Activated naive CD8-positive, alpha-beta T cell treated with anti-CD3 and anti-CD28 coated beads, Interleukin-2, amount 10 ng/mL, durations not matched to agents 7 days and 5 days (primary cell): ENCODE measurements around the gene ICAM2. TPM values are rescaled to one million over a fixed set of nuclear protein-coding genes. Genes with fewer than 3 reads are reported as not detected.

Source experiments
- ATAC-seq: fragments of 150-1000 bp; cut with Tn5 transposase; one replicate; pipeline ENCODE4 v1.10.0; 2021; ENCODE audit warnings: low read depth, moderate library complexity
- POLR2A ChIA-PET: fragments of 350-600 bp; sonication (Branson Sonifier 250); formaldehyde crosslinking; loops from one replicate; lab custom pipeline; 2021; ENCODE audit warnings: antibody characterized with exemption; lab: Charles Lee
- DNase-seq: peaks from one replicate; pipeline ENCODE4 v3.0.0; 2021
- H3K27ac Mint-ChIP-seq: one replicate; pipeline ENCODE4 v1.8.0; 2022; ENCODE audit warnings: mild to moderate bottlenecking, mixed read lengths
- H3K27me3 Mint-ChIP-seq: one replicate; pipeline ENCODE4 v1.8.0; 2022; ENCODE audit warnings: mild to moderate bottlenecking, moderate library complexity, mixed read lengths
- H3K36me3 Mint-ChIP-seq: one replicate; pipeline ENCODE4 v1.8.0; 2021; ENCODE audit warnings: mild to moderate bottlenecking, mixed read lengths
- H3K4me1 Mint-ChIP-seq: one replicate; pipeline ENCODE4 v1.8.0; 2021; ENCODE audit warnings: mixed read lengths
- H3K4me3 Mint-ChIP-seq: one replicate; pipeline ENCODE4 v1.8.0; 2022; ENCODE audit warnings: mild to moderate bottlenecking, moderate library complexity, mixed read lengths
- H3K9me3 Mint-ChIP-seq: one replicate; pipeline ENCODE4 v1.8.0; 2021; ENCODE audit warnings: mixed read lengths
- total RNA-seq, 2 experiments: library from RNA; stranded (reverse); gene quantifications; one replicate each; pipeline ENCODE4 v1.2.3, GENCODE V29; 2021

The ICAM2 gene
- total RNA-seq, 2 experiments from 2014 or later: 59.0 to 61.7 TPM

GRCh38 chr17:64057701-64058263, 37.3 kb upstream of the ICAM2 start:
- DNase-seq (no peak), ATAC-seq (no peak)
- H3K9me3 Mint-ChIP-seq: no peaks in the 10 kb centered on the region
- H3K27me3 Mint-ChIP-seq: no peaks in the 10 kb centered on the region
- POLR2A ChIA-PET: no interaction called here
- peaks cover 10% of the 10 kb centered on the region for H3K36me3 Mint-ChIP-seq
- no peak overlapping the region for H3K4me3 Mint-ChIP-seq
- H3K27ac Mint-ChIP-seq: no peak overlapping the region
- peaks cover 8% of the 10 kb centered on the region for H3K4me1 Mint-ChIP-seq

- Mint-ChIP-seq H3K9me3 (no peaks in the 10 kb centered on the region), H3K27me3 (no peaks in the 10 kb centered on the region), H3K4me3 (no peak overlapping the region), H3K36me3 (peaks cover 10% of the 10 kb centered on the region), H3K4me1 (peaks cover 12% of the 10 kb centered on the region), H3K27ac (peak overlapping the region; percentile 41)
- DNase-seq (no peak), ATAC-seq (peak; percentile 14)
- POLR2A ChIA-PET: interaction anchor here (0.6 to 1.4 kb wide), 4 partner anchors 42 to 712 kb away, joined by 3 to 4 read pairs (median 4); no protein-coding TSS in a partner anchor
These were observed 36.0 kb upstream of the ICAM2 start for GRCh38 chr17:64056269-64057005.

GRCh38 chr17:64055183-64056142, 35.0 kb upstream of the ICAM2 start:
- peaks cover 20% of the 10 kb centered on the region for H3K4me1 Mint-ChIP-seq
- DNase-seq (no peak), ATAC-seq (no peak)
- H3K4me3 Mint-ChIP-seq: no peak overlapping the region
- H3K27ac Mint-ChIP-seq: no peak overlapping the region
- POLR2A ChIA-PET: interaction anchor here (1.2 to 1.4 kb wide), 2 partner anchors 90 kb away, joined by 3 to 4 read pairs; no protein-coding TSS in a partner anchor
- no peaks in the 10 kb centered on the region for H3K27me3 Mint-ChIP-seq
- no peaks in the 10 kb centered on the region for H3K9me3 Mint-ChIP-seq
- peaks cover 10% of the 10 kb centered on the region for H3K36me3 Mint-ChIP-seq

- H3K27ac Mint-ChIP-seq: no peak overlapping the region
- DNase-seq: no peak
- no peaks in the 10 kb centered on the region for H3K27me3 Mint-ChIP-seq
- POLR2A ChIA-PET: interaction anchor here (1.2 to 1.6 kb wide), 2 partner anchors 10 to 91 kb away, joined by 3 read pairs; no protein-coding TSS in a partner anchor
- no peak for ATAC-seq
- no peak overlapping the region for H3K4me3 Mint-ChIP-seq
- H3K4me1 Mint-ChIP-seq: peaks cover 26% of the 10 kb centered on the region
- H3K36me3 Mint-ChIP-seq: peaks cover 6% of the 10 kb centered on the region
- no peaks in the 10 kb centered on the region for H3K9me3 Mint-ChIP-seq
These were observed 33.9 kb upstream of the ICAM2 start for GRCh38 chr17:64054304-64054703.

GRCh38 chr17:64053101-64053500, 32.7 kb upstream of the ICAM2 start:
- peaks cover 26% of the 10 kb centered on the region for H3K4me1 Mint-ChIP-seq
- no peak overlapping the region for H3K4me3 Mint-ChIP-seq
- peaks cover 5% of the 10 kb centered on the region for H3K36me3 Mint-ChIP-seq
- POLR2A ChIA-PET: interaction anchor here (0.9 to 1.6 kb wide), 2 partner anchors 11 to 33 kb away, joined by 3 read pairs; partner anchors contain the start of gene ICAM2
- H3K9me3 Mint-ChIP-seq: no peaks in the 10 kb centered on the region
- ATAC-seq (no peak), DNase-seq (no peak)
- no peak overlapping the region for H3K27ac Mint-ChIP-seq
- no peaks in the 10 kb centered on the region for H3K27me3 Mint-ChIP-seq

GRCh38 chr17:64051153-64051552, 30.7 kb upstream of the ICAM2 start:
- ATAC-seq (peak; percentile 99), DNase-seq (no peak)
- peaks cover 5% of the 10 kb centered on the region for H3K36me3 Mint-ChIP-seq
- H3K9me3 Mint-ChIP-seq: no peaks in the 10 kb centered on the region
- H3K4me3 Mint-ChIP-seq: peak overlapping the region; percentile 4
- H3K4me1 Mint-ChIP-seq: peaks cover 21% of the 10 kb centered on the region
- no peaks in the 10 kb centered on the region for H3K27me3 Mint-ChIP-seq
- POLR2A ChIA-PET: interaction anchor here (0.7 to 2.7 kb wide), 2 partner anchors 79 to 500 kb away, joined by 3 to 12 read pairs; partner anchors contain the start of gene ERN1
- H3K27ac Mint-ChIP-seq: peak overlapping the region; percentile 81

- no peaks in the 10 kb centered on the region for H3K27me3 Mint-ChIP-seq
- no peak for ATAC-seq
- H3K4me3 Mint-ChIP-seq: no peak overlapping the region
- POLR2A ChIA-PET: interaction anchor here (1.9 to 2.7 kb wide), 2 partner anchors 81 to 97 kb away, joined by 7 to 12 read pairs; partner anchors contain the start of gene ERN1
- peaks cover 5% of the 10 kb centered on the region for H3K36me3 Mint-ChIP-seq
- H3K9me3 Mint-ChIP-seq: no peaks in the 10 kb centered on the region
- H3K27ac Mint-ChIP-seq: no peak overlapping the region
- DNase-seq: no peak
- H3K4me1 Mint-ChIP-seq: peaks cover 18% of the 10 kb centered on the region
These were observed 28.4 kb upstream of the ICAM2 start for GRCh38 chr17:64048805-64049204.

- Mint-ChIP-seq H3K27me3 (no peaks in the 10 kb centered on the region), H3K27ac (no peak overlapping the region), H3K36me3 (peaks cover 1% of the 10 kb centered on the region), H3K4me1 (peaks cover 4% of the 10 kb centered on the region), H3K9me3 (no peaks in the 10 kb centered on the region), H3K4me3 (no peak overlapping the region)
- POLR2A ChIA-PET: no interaction called here
- no peak for DNase-seq
- ATAC-seq: no peak
These were observed 24.7 kb upstream of the ICAM2 start for GRCh38 chr17:64045176-64045575.

GRCh38 chr17:64042700-64043485, 22.5 kb upstream of the ICAM2 start:
- POLR2A ChIA-PET: no interaction called here
- Mint-ChIP-seq H3K9me3 (no peaks in the 10 kb centered on the region), H3K4me3 (no peak overlapping the region), H3K36me3 (no peaks in the 10 kb centered on the region), H3K4me1 (no peaks in the 10 kb centered on the region), H3K27ac (no peak overlapping the region), H3K27me3 (no peaks in the 10 kb centered on the region)
- ATAC-seq (no peak), DNase-seq (no peak)

GRCh38 chr17:64041912-64042311, 21.5 kb upstream of the ICAM2 start:
- Mint-ChIP-seq H3K27ac (no peak overlapping the region), H3K36me3 (no peaks in the 10 kb centered on the region), H3K4me3 (no peak overlapping the region), H3K9me3 (no peaks in the 10 kb centered on the region), H3K4me1 (no peaks in the 10 kb centered on the region), H3K27me3 (no peaks in the 10 kb centered on the region)
- ATAC-seq: no peak
- DNase-seq: no peak
- POLR2A ChIA-PET: no interaction called here

GRCh38 chr17:64040206-64040605, 19.8 kb upstream of the ICAM2 start:
- H3K36me3 Mint-ChIP-seq: no peaks in the 10 kb centered on the region
- no peak for ATAC-seq
- POLR2A ChIA-PET: no interaction called here

GRCh38 chr17:64039106-64039400, 18.6 kb upstream of the ICAM2 start:
- no peaks in the 10 kb centered on the region for H3K9me3 Mint-ChIP-seq
- H3K4me1 Mint-ChIP-seq: no peaks in the 10 kb centered on the region
- DNase-seq (no peak), ATAC-seq (no peak)
- no peaks in the 10 kb centered on the region for H3K36me3 Mint-ChIP-seq
- H3K27ac Mint-ChIP-seq: no peak overlapping the region
- H3K4me3 Mint-ChIP-seq: no peak overlapping the region
- no peaks in the 10 kb centered on the region for H3K27me3 Mint-ChIP-seq
- POLR2A ChIA-PET: no interaction called here

More at GRCh38 chr17:64040206-64040605, 19.8 kb upstream of the ICAM2 start:
- Mint-ChIP-seq H3K4me1 (no peaks in the 10 kb centered on the region), H3K27me3 (no peaks in the 10 kb centered on the region), H3K9me3 (no peaks in the 10 kb centered on the region), H3K4me3 (no peak overlapping the region), H3K27ac (no peak overlapping the region)
- DNase-seq: no peak
